Spleen (tissue), 11 donors: ENCODE measurements around the gene PAK4. TPM values are rescaled to one million over a fixed set of nuclear protein-coding genes. Genes with fewer than 3 reads are reported as not detected.
A peak's percentile ranks its signal among the peaks of the same experiment; 100 is the strongest.

Experiments used
- DNase-seq: peaks from one replicate; pipeline ENCODE4 v3.0.0-alpha.2; 2020
- H3K27ac ChIP-seq, 8 donors: fragments of 200-600 bp; sonication (generic) in 7 of 8; 1 replicate in 4 of 8; 2 replicates in 4 of 8; pipeline versions ENCODE4 v1.5.0 to v1.8.0; 2016 to 2021; ENCODE audit warnings: inconsistent platforms in 4 of 8, mild to moderate bottlenecking in 4 of 8, moderate library complexity in 1 of 8
- H3K27me3 ChIP-seq, 7 donors: fragments of 200-600 bp; sonication (generic) in 6 of 7; replicated peaks in 1 of 7; 1 replicate in 4 of 7; 2 replicates in 3 of 7; pipeline versions ENCODE4 v1.5.0 to v1.8.0; 2016 to 2021; ENCODE audit warnings: inconsistent platforms in 3 of 7, mild to moderate bottlenecking in 1 of 7
- H3K36me3 ChIP-seq, 6 donors: fragments of 200-600 bp; sonication (generic) in 5 of 6; 1 replicate in 4 of 6; 2 replicates in 2 of 6; pipeline versions ENCODE4 v1.5.0 to v1.8.0; 2016 to 2021; ENCODE audit warnings: inconsistent platforms in 2 of 6
- H3K4me1 ChIP-seq, 6 donors: fragments of 200-600 bp; sonication (generic) in 5 of 6; 1 replicate in 3 of 6; 2 replicates in 3 of 6; pipeline versions ENCODE4 v1.5.0 to v1.8.0; 2016 to 2021; ENCODE audit warnings: inconsistent platforms in 3 of 6
- H3K4me3 ChIP-seq, 8 donors: fragments of 200-600 bp; sonication (generic) in 7 of 8; 1 replicate in 4 of 8; 2 replicates in 4 of 8; pipeline versions ENCODE4 v1.5.0 to v1.8.0; 2016 to 2021; ENCODE audit warnings: inconsistent platforms in 4 of 8, mild to moderate bottlenecking in 4 of 8, moderate library complexity in 2 of 8
- H3K9me3 ChIP-seq, 8 donors: fragments of 200-600 bp; sonication (generic) in 7 of 8; 1 replicate in 4 of 8; 2 replicates in 4 of 8; pipeline versions ENCODE4 v1.5.0 to v1.8.0; 2016 to 2021; ENCODE audit warnings: inconsistent platforms in 4 of 8
- CTCF ChIP-seq, 11 experiments: fragments of 200-600 bp in 7 of 11; fragments of 450-650 bp in 4 of 11; sonication (generic) in 4 of 11; IDR thresholded peaks in 8 of 11; conservative IDR thresholded peaks in 3 of 11; 1 replicate in 7 of 11; 2 replicates in 4 of 11; pipeline versions ENCODE4 v1.4.0 to v1.8.0; 2016 to 2021; ENCODE audit warnings: antibody characterized with exemption in 11 of 11, inconsistent platforms in 4 of 11, mild to moderate bottlenecking in 1 of 11
- POLR2A ChIP-seq, 3 donors: fragments of 450-650 bp; IDR thresholded peaks; one replicate each; pipeline ENCODE4 v1.5.1; 2017; ENCODE audit warnings: antibody characterized with exemption in 3 of 3, mild to moderate bottlenecking in 1 of 3
- POLR2AphosphoS5 ChIP-seq, 3 donors: sonication (generic); formaldehyde crosslinking; IDR thresholded peaks; one replicate each; pipeline ENCODE4 v1.5.1; 2017; ENCODE audit warnings: antibody characterized with exemption in 3 of 3
- WGBS, 5 donors: extraction: QIAGEN DNeasy Blood & Tissue Kit in 3 of 5; methylation state at CpG; one replicate each; pipeline versions ENCODE4 v1.1.5 to v1.1.7; 2013 to 2018; 5-methylcytosine and 5-hydroxymethylcytosine counted together
- intact Hi-C: fragments of 100-400 bp; cut with DNase I; formaldehyde crosslinking; loops from one replicate; pipeline ENCODE4 v1.15.0; 2023; ENCODE audit warnings: low total_unique reads
- polyA plus RNA-seq, 3 donors: library from polyadenylated mRNA; stranded (reverse); fragments of 200-250 nt; gene quantifications; one replicate each; pipeline ENCODE4 v1.2.1, GENCODE V29; 2013
- total RNA-seq, 7 donors: library from RNA; depleted of rRNA in 3 of 7; stranded (reverse); fragments of >200 nt in 3 of 7; fragmentation: NEBNext Ultra II Directional in 4 of 7; extraction: Animal tissue kit (Norgen Biotek cat#: 25700) in 4 of 7; gene quantifications; one replicate each; pipeline versions ENCODE4 v1.1.0 to v1.2.1, GENCODE V29; 2016 to 2021
- donor health status: healthy with polysubstance abuse.
- donor health status: DM: no; HTN: no; CAD: no; lungs with moderate emphysema.
- donor health status: DM: no; HTN: no; CAD: no.
- donor health status: Bipolar disorder and iron deficiency.
- donor health status: healthy.
- donor health status: DM: no; HTN: no; CAD: no.
- donor health status: DM: yes; HTN: yes; CAD: no.

The PAK4 gene
- total and polyA plus RNA-seq, 10 donors = 5.2 to 27.8 (median 14.7) TPM

- Histone ChIP-seq H3K9me3 (no peaks in the 10 kb centered on the region), H3K36me3 (no peaks in the 10 kb centered on the region), H3K4me3 (no peak overlapping the region), H3K27me3 (no peaks in the 10 kb centered on the region), H3K27ac (peak overlapping the region in 5 of 8 donors; percentile 16 to 59 (median 26)), H3K4me1 (peaks cover 12 to 96% (median 73%) of the 10 kb centered on the region in 6 donors)
- TF ChIP-seq POLR2A (IDR thresholded peaks at IDR 0.05) = no peak
- no peak for TF ChIP-seq CTCF (IDR thresholded peaks at IDR 0.05 in 8 of 11, conservative IDR thresholded peaks at IDR 0.05 in 3 of 11)
- TF ChIP-seq POLR2AphosphoS5 (IDR thresholded peaks at IDR 0.05) = no peak
- 71 to 79% (median 77%) methylated on average over 22 of the region's 22 CpGs for WGBS, 5 donors
- intact Hi-C loops = no loop called here
- DNase-seq = no peak
Observed at GRCh38 chr19:39130337-39131254, 5.0 kb downstream of the PAK4 start.

GRCh38 chr19:39131255-39131755 is 5.7 kb downstream of the PAK4 start:
- WGBS, 5 donors = 25 to 44% (median 39%) methylated on average over 12 to 18 of the region's 18 CpGs
- peak overlapping the region in 6 of 8 donors; percentile 16 to 59 (median 28) for H3K27ac ChIP-seq
- H3K36me3 ChIP-seq = no peaks in the 10 kb centered on the region
- peaks cover 12 to 95% (median 70%) of the 10 kb centered on the region in 6 donors for H3K4me1 ChIP-seq
- peak; percentile 47 to 59 (median 57) for TF ChIP-seq POLR2AphosphoS5 (IDR thresholded peaks at IDR 0.05)
- no peak for TF ChIP-seq CTCF (IDR thresholded peaks at IDR 0.05 in 8 of 11, conservative IDR thresholded peaks at IDR 0.05 in 3 of 11)
- no peak for TF ChIP-seq POLR2A (IDR thresholded peaks at IDR 0.05)
- no peaks in the 10 kb centered on the region for H3K9me3 ChIP-seq
- intact Hi-C loops = no loop called here
- no peaks in the 10 kb centered on the region for H3K27me3 ChIP-seq
- no peak for DNase-seq
- no peak overlapping the region for H3K4me3 ChIP-seq

GRCh38 chr19:39132344-39132969 is 6.9 kb downstream of the PAK4 start:
- WGBS, 5 donors = 82 to 88% (median 83%) methylated on average over 20 of the region's 20 CpGs
- Histone ChIP-seq H3K4me3 (no peak overlapping the region), H3K4me1 (peaks cover 12 to 95% (median 66%) of the 10 kb centered on the region in 6 donors), H3K27me3 (no peaks in the 10 kb centered on the region), H3K27ac (no peak overlapping the region), H3K36me3 (no peaks in the 10 kb centered on the region), H3K9me3 (no peaks in the 10 kb centered on the region)
- intact Hi-C loops = no loop called here
- no peak for DNase-seq
- TF ChIP-seq CTCF (IDR thresholded peaks at IDR 0.05 in 8 of 11, conservative IDR thresholded peaks at IDR 0.05 in 3 of 11) = no peak
- peak in 2 of 3 donors; percentile 14 for TF ChIP-seq POLR2AphosphoS5 (IDR thresholded peaks at IDR 0.05)
